SJCRH30 (cell line): ENCODE data around the gene TRRAP. TPM values are rescaled to one million over a fixed set of nuclear protein-coding genes. Genes with fewer than 3 reads are reported as not detected.

Experiments
- DNase-seq, 2 experiments: peaks; one replicate each; pipeline ENCODE4 v3.0.0-alpha.2; 2015 to 2020
- H3K27ac ChIP-seq: fragments of 250-450 bp; sonication (Bioruptor Pico); 2 replicates; pipeline ENCODE4 v1.5.1; 2020; ENCODE audit warnings: mild to moderate bottlenecking, moderate library complexity
- H3K27me3 ChIP-seq: fragments of 250-450 bp; sonication (Bioruptor Pico); 2 replicates; pipeline ENCODE4 v1.5.1; 2020; ENCODE audit warnings: mild to moderate bottlenecking, moderate library complexity
- H3K36me3 ChIP-seq: fragments of 250-450 bp; sonication (Bioruptor Pico); 2 replicates; pipeline ENCODE4 v1.5.1; 2020; ENCODE audit warnings: mild to moderate bottlenecking, moderate library complexity
- H3K4me1 ChIP-seq: fragments of 250-450 bp; sonication (Bioruptor Pico); 2 replicates; pipeline ENCODE4 v1.5.1; 2020; ENCODE audit warnings: mild to moderate bottlenecking, moderate library complexity
- H3K4me3 ChIP-seq: fragments of 250-450 bp; sonication (Bioruptor Pico); 2 replicates; pipeline ENCODE4 v1.5.1; 2020; ENCODE audit warnings: mild to moderate bottlenecking, moderate library complexity
- H3K9me3 ChIP-seq: fragments of 250-450 bp; sonication (Bioruptor Pico); replicated peaks from 2 replicates; pipeline ENCODE4 v1.5.1; 2020; ENCODE audit warnings: mild to moderate bottlenecking, moderate library complexity
- total RNA-seq: library from RNA; depleted of rRNA; stranded (reverse); fragments of >200 nt; shearing (Covaris generic); gene quantifications from 2 replicates; pipeline ENCODE4 v1.2.3, GENCODE V29; 2014

Gene TRRAP
- total RNA-seq, 1 experiment from 2014 or later: 28.7 TPM

GRCh38 chr7:98964596-98964995 lies 86.3 kb downstream of the TRRAP start:
- no peak overlapping the region for H3K27ac ChIP-seq
- DNase-seq: no peak
- peaks cover 78% of the 10 kb centered on the region for H3K36me3 ChIP-seq
- H3K4me3 ChIP-seq: no peak overlapping the region
- no peaks in the 10 kb centered on the region for H3K4me1 ChIP-seq
- H3K9me3 ChIP-seq: no peaks in the 10 kb centered on the region
- no peaks in the 10 kb centered on the region for H3K27me3 ChIP-seq

GRCh38 chr7:98968621-98969020 lies 90.3 kb downstream of the TRRAP start:
- peaks cover 75% of the 10 kb centered on the region for H3K36me3 ChIP-seq
- H3K27me3 ChIP-seq: no peaks in the 10 kb centered on the region
- DNase-seq: no peak
- no peaks in the 10 kb centered on the region for H3K4me1 ChIP-seq
- H3K9me3 ChIP-seq: no peaks in the 10 kb centered on the region
- H3K4me3 ChIP-seq: no peak overlapping the region
- no peak overlapping the region for H3K27ac ChIP-seq

GRCh38 chr7:98969386-98969785 lies 91.1 kb downstream of the TRRAP start:
- no peak overlapping the region for H3K27ac ChIP-seq
- peaks cover 78% of the 10 kb centered on the region for H3K36me3 ChIP-seq
- no peak overlapping the region for H3K4me3 ChIP-seq
- no peaks in the 10 kb centered on the region for H3K4me1 ChIP-seq
- no peaks in the 10 kb centered on the region for H3K27me3 ChIP-seq
- no peaks in the 10 kb centered on the region for H3K9me3 ChIP-seq
- DNase-seq: no peak

GRCh38 chr7:98970016-98970615 lies 91.8 kb downstream of the TRRAP start:
- H3K27me3 ChIP-seq: no peaks in the 10 kb centered on the region
- H3K36me3 ChIP-seq: peaks cover 79% of the 10 kb centered on the region
- no peaks in the 10 kb centered on the region for H3K4me1 ChIP-seq
- no peak overlapping the region for H3K4me3 ChIP-seq
- DNase-seq: no peak
- no peak overlapping the region for H3K27ac ChIP-seq
- no peaks in the 10 kb centered on the region for H3K9me3 ChIP-seq

GRCh38 chr7:98970805-98971204 lies 92.5 kb downstream of the TRRAP start:
- no peak for DNase-seq
- Histone ChIP-seq H3K4me1 (no peaks in the 10 kb centered on the region), H3K27ac (no peak overlapping the region), H3K9me3 (no peaks in the 10 kb centered on the region), H3K4me3 (no peak overlapping the region), H3K27me3 (no peaks in the 10 kb centered on the region), H3K36me3 (peaks cover 79% of the 10 kb centered on the region)

GRCh38 chr7:98974205-98974604 lies 95.9 kb downstream of the TRRAP start:
- H3K27ac ChIP-seq: no peak overlapping the region
- no peaks in the 10 kb centered on the region for H3K4me1 ChIP-seq
- no peaks in the 10 kb centered on the region for H3K27me3 ChIP-seq
- DNase-seq: no peak
- no peaks in the 10 kb centered on the region for H3K9me3 ChIP-seq
- peaks cover 85% of the 10 kb centered on the region for H3K36me3 ChIP-seq
- H3K4me3 ChIP-seq: no peak overlapping the region

- H3K4me3 ChIP-seq: no peak overlapping the region
- H3K36me3 ChIP-seq: peaks cover 92% of the 10 kb centered on the region
- no peaks in the 10 kb centered on the region for H3K9me3 ChIP-seq
- DNase-seq: no peak
- H3K27me3 ChIP-seq: no peaks in the 10 kb centered on the region
- H3K27ac ChIP-seq: no peak overlapping the region
- no peaks in the 10 kb centered on the region for H3K4me1 ChIP-seq
Observed at GRCh38 chr7:98974906-98975816, 96.8 kb downstream of the TRRAP start.

- no peak for DNase-seq
- H3K9me3 ChIP-seq: no peaks in the 10 kb centered on the region
- no peak overlapping the region for H3K4me3 ChIP-seq
- no peak overlapping the region for H3K27ac ChIP-seq
- H3K4me1 ChIP-seq: no peaks in the 10 kb centered on the region
- H3K27me3 ChIP-seq: no peaks in the 10 kb centered on the region
- peaks cover 94% of the 10 kb centered on the region for H3K36me3 ChIP-seq
Observed at GRCh38 chr7:98976396-98977185, 98.3 kb downstream of the TRRAP start.

GRCh38 chr7:98978672-98979071 lies 100.3 kb downstream of the TRRAP start:
- Histone ChIP-seq H3K36me3 (peaks cover 87% of the 10 kb centered on the region), H3K27me3 (no peaks in the 10 kb centered on the region)
- DNase-seq: no peak

GRCh38 chr7:98981701-98982100 lies 103.4 kb downstream of the TRRAP start:
- Histone ChIP-seq H3K27ac (no peak overlapping the region), H3K4me1 (no peaks in the 10 kb centered on the region), H3K36me3 (peaks cover 86% of the 10 kb centered on the region), H3K27me3 (no peaks in the 10 kb centered on the region), H3K4me3 (no peak overlapping the region), H3K9me3 (no peaks in the 10 kb centered on the region)
- DNase-seq: no peak

More at GRCh38 chr7:98978672-98979071, 100.3 kb downstream of the TRRAP start:
- no peaks in the 10 kb centered on the region for H3K9me3 ChIP-seq
- no peak overlapping the region for H3K4me3 ChIP-seq
- H3K27ac ChIP-seq: no peak overlapping the region
- H3K4me1 ChIP-seq: no peaks in the 10 kb centered on the region

GRCh38 chr7:98982686-98983085 lies 104.4 kb downstream of the TRRAP start:
- no peaks in the 10 kb centered on the region for H3K9me3 ChIP-seq
- no peaks in the 10 kb centered on the region for H3K27me3 ChIP-seq
- H3K27ac ChIP-seq: no peak overlapping the region
- no peak overlapping the region for H3K4me3 ChIP-seq
- no peaks in the 10 kb centered on the region for H3K4me1 ChIP-seq
- H3K36me3 ChIP-seq: peaks cover 84% of the 10 kb centered on the region
- DNase-seq: no peak

- H3K27me3 ChIP-seq: no peaks in the 10 kb centered on the region
- H3K4me1 ChIP-seq: no peaks in the 10 kb centered on the region
- H3K36me3 ChIP-seq: peaks cover 83% of the 10 kb centered on the region
- no peak overlapping the region for H3K4me3 ChIP-seq
- H3K27ac ChIP-seq: no peak overlapping the region
- DNase-seq: no peak
- H3K9me3 ChIP-seq: no peaks in the 10 kb centered on the region
Observed at GRCh38 chr7:98984126-98984525, 105.8 kb downstream of the TRRAP start.

- peaks cover 81% of the 10 kb centered on the region for H3K36me3 ChIP-seq
- no peak for DNase-seq
- no peak overlapping the region for H3K27ac ChIP-seq
Observed at GRCh38 chr7:98985406-98985805, 107.1 kb downstream of the TRRAP start.

GRCh38 chr7:98985945-98986344 lies 107.6 kb downstream of the TRRAP start:
- Histone ChIP-seq H3K9me3 (no peaks in the 10 kb centered on the region), H3K27ac (no peak overlapping the region), H3K4me3 (no peak overlapping the region), H3K4me1 (no peaks in the 10 kb centered on the region), H3K36me3 (peaks cover 80% of the 10 kb centered on the region), H3K27me3 (no peaks in the 10 kb centered on the region)
- DNase-seq: no peak

More at GRCh38 chr7:98985406-98985805, 107.1 kb downstream of the TRRAP start:
- no peaks in the 10 kb centered on the region for H3K27me3 ChIP-seq
- no peaks in the 10 kb centered on the region for H3K4me1 ChIP-seq
- H3K9me3 ChIP-seq: no peaks in the 10 kb centered on the region
- H3K4me3 ChIP-seq: no peak overlapping the region

GRCh38 chr7:98988641-98989040 lies 110.3 kb downstream of the TRRAP start:
- no peak overlapping the region for H3K27ac ChIP-seq
- no peaks in the 10 kb centered on the region for H3K4me1 ChIP-seq
- no peaks in the 10 kb centered on the region for H3K9me3 ChIP-seq
- DNase-seq: no peak
- H3K36me3 ChIP-seq: peaks cover 84% of the 10 kb centered on the region
- H3K4me3 ChIP-seq: no peak overlapping the region
- H3K27me3 ChIP-seq: no peaks in the 10 kb centered on the region
